ENCODE measurements around the gene CNIH3.

CNIH3 gene

GRCh38 chr1:224621813-224622682, 5.9 kb downstream of the CNIH3 start:
- no peak for TF ChIP-seq CTCF (conservative IDR thresholded peaks at IDR 0.05; ENCODE audit: control insufficient read depth, insufficient read depth, low read depth, low read length)
- H3K4me3 ChIP-seq (ENCODE audit: control insufficient read depth, low read depth, low read length) = no peak overlapping the region
- no peak for DNase-seq (ENCODE audit: low read depth)

GRCh38 chr1:224622831-224623230, 6.7 kb downstream of the CNIH3 start:
- DNase-seq (ENCODE audit: low read depth) = no peak
- no peak overlapping the region for H3K4me3 ChIP-seq (ENCODE audit: control insufficient read depth, low read depth, low read length)
- no peak for TF ChIP-seq CTCF (conservative IDR thresholded peaks at IDR 0.05; ENCODE audit: control insufficient read depth, insufficient read depth, low read depth, low read length)

- TF ChIP-seq CTCF (conservative IDR thresholded peaks at IDR 0.05; ENCODE audit: control insufficient read depth, insufficient read depth, low read depth, low read length) = no peak
- H3K4me3 ChIP-seq (ENCODE audit: control insufficient read depth, low read depth, low read length) = no peak overlapping the region
- peak; percentile 81 for DNase-seq (ENCODE audit: low read depth)
Observed at GRCh38 chr1:224623310-224623714, 7.2 kb downstream of the CNIH3 start.

GRCh38 chr1:224623743-224624333, 7.7 kb downstream of the CNIH3 start:
- H3K4me3 ChIP-seq (ENCODE audit: control insufficient read depth, low read depth, low read length) = no peak overlapping the region

GRCh38 chr1:224624432-224624831, 8.3 kb downstream of the CNIH3 start:
- H3K4me3 ChIP-seq (ENCODE audit: control insufficient read depth, low read depth, low read length) = no peak overlapping the region
- no peak for TF ChIP-seq CTCF (conservative IDR thresholded peaks at IDR 0.05; ENCODE audit: control insufficient read depth, insufficient read depth, low read depth, low read length)
- DNase-seq (ENCODE audit: low read depth) = no peak

More at GRCh38 chr1:224623743-224624333, 7.7 kb downstream of the CNIH3 start:
- TF ChIP-seq CTCF (conservative IDR thresholded peaks at IDR 0.05; ENCODE audit: control insufficient read depth, insufficient read depth, low read depth, low read length) = no peak
- peak; percentile 89 for DNase-seq (ENCODE audit: low read depth)

GRCh38 chr1:224626042-224626441, 9.9 kb downstream of the CNIH3 start:
- DNase-seq (ENCODE audit: low read depth) = peak; percentile 88
- H3K4me3 ChIP-seq (ENCODE audit: control insufficient read depth, low read depth, low read length) = no peak overlapping the region
- TF ChIP-seq CTCF (conservative IDR thresholded peaks at IDR 0.05; ENCODE audit: control insufficient read depth, insufficient read depth, low read depth, low read length) = no peak
